Body of pancreas (tissue), 4 donors: ENCODE results near the gene RMRP. TPM values are rescaled to one million over a fixed set of nuclear protein-coding genes. Genes with fewer than 3 reads are reported as not detected.
"Not testable (repeated sequence)": the region's sequence is repeated elsewhere in the genome, so short reads cannot be mapped to it uniquely, and the experiment has no call there.

Experiments
- ATAC-seq: fragments of 150-250 bp; one replicate; pipeline ENCODE4 v1.9.1; 2016
- DNase-seq, 4 donors: peaks; one replicate each; pipeline ENCODE4 v3.0.0-alpha.2; 2019
- H3K27ac ChIP-seq, 4 donors: fragments of 200-600 bp; sonication (generic); 1 replicate in 3 of 4; 2 replicates in 1 of 4; pipeline versions ENCODE4 v1.5.1 to v1.6.1; 2016 to 2019; ENCODE audit warnings: mild to moderate bottlenecking in 1 of 4, mixed read lengths in 1 of 4, moderate library complexity in 1 of 4
- H3K27me3 ChIP-seq, 2 donors: fragments of 200-600 bp; sonication (generic); one replicate each; pipeline ENCODE4 v1.6.0; 2016; ENCODE audit warnings: mild to moderate bottlenecking in 1 of 2
- H3K36me3 ChIP-seq, 2 donors: fragments of 200-600 bp; sonication (generic); replicated peaks in 1 of 2; 2 replicates each; pipeline ENCODE4 v1.5.1; 2016; ENCODE audit warnings: low read depth in 2 of 2; ENCODE audit not compliant: insufficient read depth in 1 of 2
- H3K4me1 ChIP-seq: fragments of 200-600 bp; sonication (generic); one replicate; pipeline ENCODE4 v1.6.0; 2016
- H3K4me3 ChIP-seq, 2 donors: fragments of 200-600 bp; sonication (generic); 1 replicate in 1 of 2; 2 replicates in 1 of 2; pipeline ENCODE4 v1.5.1; 2016 to 2019
- H3K9me3 ChIP-seq, 3 donors: fragments of 200-600 bp; sonication (generic); 1 replicate in 2 of 3; 2 replicates in 1 of 3; pipeline ENCODE4 v1.5.1; 2016
- POLR2A ChIP-seq, 3 donors: fragments of 450-650 bp; IDR thresholded peaks; one replicate each; pipeline ENCODE4 v1.6.1; 2016; ENCODE audit warnings: antibody characterized with exemption in 3 of 3, mild to moderate bottlenecking in 2 of 3
- WGBS, 2 donors: methylation state at CpG; one replicate each; pipeline ENCODE4 v1.1.5; 2017; 5-methylcytosine and 5-hydroxymethylcytosine counted together
- intact Hi-C: fragments of 100-400 bp; cut with DNase I; formaldehyde crosslinking; loops from one replicate; pipeline ENCODE4 v1.15.1; 2023
- total RNA-seq, 2 donors: library from RNA; depleted of rRNA; stranded (reverse); fragments of >200 nt; gene quantifications; one replicate each; pipeline ENCODE4 v1.1.0, GENCODE V29; 2016
- TF ChIP-seq, protein P1 (sequence below), 7 experiments: fragments of 450-650 bp in 4 of 7; fragments of 200-600 bp in 3 of 7; sonication (generic) in 3 of 7; IDR thresholded peaks; one replicate each; pipeline ENCODE4 v1.5.1; 2016 to 2019; ENCODE audit warnings: antibody characterized with exemption in 7 of 7

The RMRP gene
- total RNA-seq, 2 donors from 2014 or later: 887 to 2,577 TPM

DNA sequence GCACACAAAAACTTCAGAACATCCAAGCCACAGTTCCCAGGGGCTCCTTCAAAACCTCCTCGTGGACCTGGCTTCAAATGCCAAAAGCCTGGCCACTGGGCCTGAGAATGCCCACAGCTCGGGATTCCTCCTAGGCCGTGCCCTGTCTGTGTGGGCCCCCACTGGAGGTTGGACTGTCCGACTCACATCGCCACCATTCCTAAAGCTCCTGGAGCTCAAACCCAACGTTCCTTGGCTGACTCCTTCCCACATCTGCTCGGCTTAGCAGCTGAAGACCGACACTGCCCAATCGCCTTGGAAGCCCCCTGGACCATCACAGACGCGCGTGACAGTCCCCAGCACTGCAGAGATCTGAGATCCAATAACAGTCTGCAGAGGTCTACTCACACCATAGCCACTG, 14.8 kb downstream of the RMRP start:
- TF ChIP-seq, protein P1, sequence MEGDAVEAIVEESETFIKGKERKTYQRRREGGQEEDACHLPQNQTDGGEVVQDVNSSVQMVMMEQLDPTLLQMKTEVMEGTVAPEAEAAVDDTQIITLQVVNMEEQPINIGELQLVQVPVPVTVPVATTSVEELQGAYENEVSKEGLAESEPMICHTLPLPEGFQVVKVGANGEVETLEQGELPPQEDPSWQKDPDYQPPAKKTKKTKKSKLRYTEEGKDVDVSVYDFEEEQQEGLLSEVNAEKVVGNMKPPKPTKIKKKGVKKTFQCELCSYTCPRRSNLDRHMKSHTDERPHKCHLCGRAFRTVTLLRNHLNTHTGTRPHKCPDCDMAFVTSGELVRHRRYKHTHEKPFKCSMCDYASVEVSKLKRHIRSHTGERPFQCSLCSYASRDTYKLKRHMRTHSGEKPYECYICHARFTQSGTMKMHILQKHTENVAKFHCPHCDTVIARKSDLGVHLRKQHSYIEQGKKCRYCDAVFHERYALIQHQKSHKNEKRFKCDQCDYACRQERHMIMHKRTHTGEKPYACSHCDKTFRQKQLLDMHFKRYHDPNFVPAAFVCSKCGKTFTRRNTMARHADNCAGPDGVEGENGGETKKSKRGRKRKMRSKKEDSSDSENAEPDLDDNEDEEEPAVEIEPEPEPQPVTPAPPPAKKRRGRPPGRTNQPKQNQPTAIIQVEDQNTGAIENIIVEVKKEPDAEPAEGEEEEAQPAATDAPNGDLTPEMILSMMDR (IDR thresholded peaks at IDR 0.05): no peak
- TF ChIP-seq POLR2A (IDR thresholded peaks at IDR 0.05): no peak
- 78 to 93% methylated on average over 2 to 12 of the region's 12 CpGs for WGBS, 2 donors
- H3K9me3 ChIP-seq: no peaks in the 10 kb centered on the region
- intact Hi-C loops: no loop called here
- no peak overlapping the region for H3K4me3 ChIP-seq
- H3K27me3 ChIP-seq: no peaks in the 10 kb centered on the region
- H3K27ac ChIP-seq: no peak overlapping the region
- H3K4me1 ChIP-seq: peaks cover 11% of the 10 kb centered on the region
- DNase-seq: no peak
- no peak for ATAC-seq
- H3K36me3 ChIP-seq: no peaks in the 10 kb centered on the region

DNA sequence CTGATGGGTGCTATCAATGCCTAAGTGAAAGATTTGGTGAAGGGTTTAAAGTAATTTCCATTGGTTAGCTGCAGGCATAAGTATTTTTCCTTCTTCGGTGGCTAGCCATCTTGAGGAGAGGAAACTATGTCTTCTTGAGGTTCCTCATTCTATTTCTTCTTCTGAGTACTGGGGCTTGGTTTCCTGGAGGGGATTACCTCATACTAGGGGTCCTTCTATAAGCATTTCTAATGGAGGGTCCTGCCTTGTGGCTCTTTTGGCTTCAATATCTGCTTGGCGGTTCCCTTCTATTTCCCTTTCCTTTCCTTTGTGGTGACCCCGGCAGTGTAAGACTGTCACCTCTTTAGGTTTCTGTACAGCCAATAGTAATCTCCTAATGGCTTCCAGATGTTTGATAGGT, 16.3 kb downstream of the RMRP start:
- DNase-seq, H3K36me3 ChIP-seq, intact Hi-C loops, H3K4me1 ChIP-seq, H3K27me3 ChIP-seq, ATAC-seq, H3K9me3 ChIP-seq, H3K4me3 ChIP-seq: not testable (repeated sequence)
- peak overlapping the region in 1 of 4 donors; percentile 16 for H3K27ac ChIP-seq
- WGBS, 2 donors: 74 to 85% methylated on average over 3 of the region's 3 CpGs

DNA sequence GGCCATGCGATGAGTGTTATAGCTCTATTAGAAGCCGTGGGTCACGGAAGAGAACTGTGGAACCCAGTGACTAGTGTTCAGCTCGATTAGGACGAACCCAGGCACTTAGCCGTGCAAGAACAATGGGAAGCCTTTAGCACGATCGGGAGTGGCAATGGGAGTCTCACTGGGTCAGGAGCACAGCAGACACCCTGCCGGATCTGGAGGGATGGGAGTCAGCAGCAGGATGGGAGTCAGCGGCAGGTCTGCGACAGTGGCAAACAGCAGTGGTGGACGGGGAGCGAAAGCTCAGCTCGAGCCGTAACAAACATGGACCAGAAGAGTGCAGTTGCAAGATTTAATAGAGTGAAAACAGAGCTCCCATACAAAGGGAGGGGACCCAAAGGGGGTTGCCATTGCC, 17.4 kb downstream of the RMRP start:
- H3K36me3 ChIP-seq, H3K27ac ChIP-seq, H3K4me3 ChIP-seq, H3K4me1 ChIP-seq, DNase-seq, intact Hi-C loops, H3K9me3 ChIP-seq, ATAC-seq, H3K27me3 ChIP-seq: not testable (repeated sequence)
- 90 to 96% methylated on average over 15 of the region's 15 CpGs for WGBS, 2 donors

DNA sequence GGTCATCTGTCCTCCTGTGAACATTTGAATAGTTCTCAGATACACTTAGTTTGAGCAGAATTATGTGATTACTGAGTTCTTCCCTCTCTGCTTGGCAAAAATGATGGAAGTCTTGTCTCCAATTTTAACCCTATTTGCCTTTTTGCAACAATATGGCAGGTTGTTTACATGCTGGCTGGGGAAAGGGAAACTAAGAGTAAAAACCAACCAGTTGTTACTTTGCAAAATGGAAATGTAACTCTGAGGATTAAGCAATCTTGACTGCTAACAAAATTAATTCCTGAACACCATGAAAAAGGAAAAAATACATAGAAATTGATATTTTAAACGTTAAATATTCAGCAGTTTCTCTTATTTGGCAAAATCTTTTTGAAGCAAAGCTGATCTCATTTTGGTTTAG, 18.2 kb downstream of the RMRP start:
- intact Hi-C loops: no loop called here
- WGBS, 2 donors: 65 to 81% methylated on average over 1 of the region's 1 CpG

DNA sequence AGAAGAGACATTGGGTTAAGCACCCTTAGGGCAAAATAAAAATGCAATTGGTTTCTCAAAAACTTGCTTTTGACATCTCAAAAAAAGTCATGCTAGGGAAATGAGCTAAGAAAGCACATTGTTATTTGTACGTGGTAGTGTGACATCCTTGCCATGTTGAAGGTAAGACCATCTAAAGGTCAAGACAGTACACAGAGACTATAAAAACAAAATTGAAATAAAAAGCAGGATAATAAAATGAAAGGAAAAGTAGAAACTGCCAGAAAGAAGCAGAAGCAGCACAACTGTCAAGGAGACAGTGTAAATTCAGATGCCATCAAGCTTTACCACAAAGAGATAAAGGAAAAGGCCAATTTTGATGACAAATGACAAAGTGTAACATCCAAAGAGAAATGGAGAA, 18.6 kb downstream of the RMRP start:
- H3K9me3 ChIP-seq, DNase-seq, intact Hi-C loops, H3K4me1 ChIP-seq, ATAC-seq, H3K36me3 ChIP-seq, H3K27ac ChIP-seq, H3K27me3 ChIP-seq, H3K4me3 ChIP-seq: not testable (repeated sequence)
- 85 to 91% methylated on average over 1 of the region's 1 CpG for WGBS, 2 donors

More for the DNA sequence above, 18.2 kb downstream of the RMRP start:
- no peak for DNase-seq
- no peaks in the 10 kb centered on the region for H3K4me1 ChIP-seq
- H3K4me3 ChIP-seq: no peak overlapping the region
- no peaks in the 10 kb centered on the region for H3K9me3 ChIP-seq
- ATAC-seq: no peak
- TF ChIP-seq, protein P1 (IDR thresholded peaks at IDR 0.05): no peak
- no peak for TF ChIP-seq POLR2A (IDR thresholded peaks at IDR 0.05)
- no peaks in the 10 kb centered on the region for H3K36me3 ChIP-seq
- H3K27me3 ChIP-seq: no peaks in the 10 kb centered on the region
- no peak overlapping the region for H3K27ac ChIP-seq

DNA sequence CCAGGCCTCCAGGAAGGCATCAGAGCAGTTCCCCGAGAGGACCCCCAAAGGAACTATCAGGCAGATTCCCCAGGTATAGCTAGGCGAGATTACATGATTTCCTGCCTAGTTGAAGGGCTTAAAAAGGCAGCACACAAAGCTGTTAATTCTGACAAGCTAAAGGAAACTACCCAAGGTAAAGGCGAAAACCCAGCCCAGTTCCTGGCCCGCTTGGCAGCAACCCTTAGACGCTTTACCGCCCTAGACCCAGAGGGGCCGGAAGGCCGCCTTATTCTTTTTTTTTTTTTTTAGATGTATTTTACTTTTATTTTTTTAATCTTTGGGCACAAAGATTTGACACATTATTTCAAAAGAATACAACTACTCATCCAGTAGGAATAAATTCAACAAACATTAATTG, 19.1 kb downstream of the RMRP start:
- H3K27me3 ChIP-seq, H3K36me3 ChIP-seq, H3K27ac ChIP-seq, ATAC-seq, H3K4me3 ChIP-seq, DNase-seq, H3K4me1 ChIP-seq, H3K9me3 ChIP-seq, intact Hi-C loops: not testable (repeated sequence)
- 65 to 68% methylated on average over 7 of the region's 8 CpGs for WGBS, 2 donors

DNA sequence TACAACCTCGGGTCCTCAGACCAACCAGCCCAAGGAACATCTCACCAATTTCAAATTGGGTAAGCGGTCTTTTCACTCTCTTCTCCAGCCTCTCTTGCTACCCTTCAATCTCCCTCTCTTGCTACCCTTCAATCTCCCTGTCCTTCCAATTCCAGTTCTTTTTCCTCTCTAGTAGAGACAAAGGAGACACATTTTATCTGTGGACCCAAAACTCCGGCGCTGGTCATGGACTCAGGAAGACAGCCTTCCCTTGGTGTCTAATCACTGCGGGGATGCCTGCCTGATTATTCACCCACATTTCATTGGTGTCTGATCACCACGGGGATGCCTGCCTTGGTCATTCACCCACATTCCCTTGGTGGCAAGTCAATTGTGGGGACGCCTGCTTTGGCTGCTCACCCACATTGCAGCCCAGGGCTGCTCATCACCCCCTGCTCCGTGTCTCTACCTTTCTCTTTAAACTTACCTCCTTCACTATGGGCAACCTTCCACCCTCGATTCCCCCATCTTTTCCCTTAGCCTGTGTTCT, 20.3 kb downstream of the RMRP start:
- H3K27me3 ChIP-seq, H3K27ac ChIP-seq, H3K9me3 ChIP-seq, H3K36me3 ChIP-seq, H3K4me1 ChIP-seq, DNase-seq, ATAC-seq, intact Hi-C loops, H3K4me3 ChIP-seq: not testable (repeated sequence)
- 88 to 93% methylated on average over 9 of the region's 9 CpGs for WGBS, 2 donors

DNA sequence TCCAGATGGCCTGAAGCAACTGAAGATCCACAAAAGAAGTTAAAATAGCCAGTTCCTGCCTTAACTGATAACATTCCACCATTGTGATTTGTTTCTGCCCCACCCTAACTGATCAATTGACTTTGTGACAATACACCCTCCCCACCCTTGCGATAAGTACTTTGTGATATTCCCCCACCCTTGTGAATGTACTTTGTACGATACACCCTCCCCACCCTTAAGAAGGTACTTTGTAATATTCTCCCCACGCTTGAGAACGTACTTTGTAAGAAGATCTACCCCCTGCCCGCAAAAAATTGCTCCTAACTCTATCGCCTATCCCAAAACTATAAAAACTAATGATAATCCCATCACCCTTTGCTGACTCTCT, 21.0 kb downstream of the RMRP start:
- WGBS, 2 donors: 82 to 96% methylated on average over 6 of the region's 6 CpGs
- H3K27me3 ChIP-seq, H3K4me3 ChIP-seq, H3K9me3 ChIP-seq, DNase-seq, intact Hi-C loops, H3K4me1 ChIP-seq, H3K36me3 ChIP-seq, ATAC-seq: not testable (repeated sequence)
- peak overlapping the region in 1 of 4 donors; percentile 31 for H3K27ac ChIP-seq
